Activated naive CD8-positive, alpha-beta T cell treated with anti-CD3 and anti-CD28 coated beads for 36 hours (primary cell): ENCODE measurements around the gene INPP1. TPM values are rescaled to one million over a fixed set of nuclear protein-coding genes. Genes with fewer than 3 reads are reported as not detected.

Source experiments
- total RNA-seq, 2 experiments: library from RNA; stranded (reverse); gene quantifications; one replicate each; pipeline ENCODE4 v1.2.3, GENCODE V29; 2021

Gene INPP1
- total RNA-seq, 2 experiments from 2014 or later = 7.6 to 8.3 TPM

Other genes with a start within 250 kb of the INPP1 start
- 10 to 100 TPM; 21.0 to 24.7 TPM for gene HIBCH, start 23.8 kb upstream of the INPP1 start, total RNA-seq
- gene MFSD6, start 64.8 kb downstream of the INPP1 start, total RNA-seq = 10 to 100 TPM; 45.6 to 51.1 TPM
- 10 to 100 TPM; 14.5 to 15.7 TPM for gene NEMP2, start 191.1 kb downstream of the INPP1 start, total RNA-seq